ENCODE measurements around the gene CDR2L. TPM values are rescaled to one million over a fixed set of nuclear protein-coding genes. Genes with fewer than 3 reads are reported as not detected.
"Not testable (repeated sequence)": the region's sequence is repeated elsewhere in the genome, so short reads cannot be mapped to it uniquely, and the experiment has no call there.

The CDR2L gene
- total and polyA plus RNA-seq, 4 donors = 8.5 to 19.0 (median 11.2) TPM

GRCh38 chr17:74964988-74965622 lies 22.3 kb upstream of the CDR2L start:
- no peak for ATAC-seq (ENCODE audit: insufficient read depth, low FRiP score)
- H3K27ac ChIP-seq (ENCODE audit: low read depth in 1 of 2, low read length in 1 of 2) = no peak overlapping the region
- H3K27me3 ChIP-seq (ENCODE audit: control insufficient read depth in 3 of 3, insufficient read depth in 3 of 3, low read length in 2 of 3) = no peaks in the 10 kb centered on the region

GRCh38 chr17:74968361-74968780 lies 19.1 kb upstream of the CDR2L start:
- no peak for ATAC-seq (ENCODE audit: insufficient read depth, low FRiP score)
- WGBS, 2 donors = 67 to 71% methylated on average over 5 of the region's 5 CpGs
- H3K27ac ChIP-seq (ENCODE audit: low read depth in 1 of 2, low read length in 1 of 2) = peak overlapping the region in 1 of 2 donors; percentile 8

More at GRCh38 chr17:74964988-74965622, 22.3 kb upstream of the CDR2L start:
- H3K36me3 ChIP-seq (ENCODE audit: control insufficient read depth in 4 of 4, insufficient read depth in 4 of 4, low read length in 4 of 4) = peaks cover 0 to 6% (median 0%) of the 10 kb centered on the region in 4 donors
- no peak for DNase-seq
- H3K4me1 ChIP-seq (ENCODE audit: control insufficient read depth in 5 of 5, insufficient read depth in 5 of 5, low read length in 5 of 5) = peaks cover 0 to 9% (median 0%) of the 10 kb centered on the region in 5 donors
- WGBS, 2 donors = 81 to 87% methylated on average over 14 of the region's 14 CpGs
- no peak for TF ChIP-seq CTCF (IDR thresholded peaks at IDR 0.05; ENCODE audit: control extremely low read depth, extremely low read depth)
- no peak overlapping the region for H3K4me3 ChIP-seq
- no peak overlapping the region for H3K9ac ChIP-seq (ENCODE audit: insufficient read depth in 1 of 2, low read length in 2 of 2)
- no peaks in the 10 kb centered on the region for H3K9me3 ChIP-seq (ENCODE audit: control insufficient read depth in 4 of 4, insufficient read depth in 3 of 4, low read length in 3 of 4)

GRCh38 chr17:74969501-74969900 lies 17.9 kb upstream of the CDR2L start:
- peaks cover 0 to 15% (median 11%) of the 10 kb centered on the region in 3 donors for H3K27me3 ChIP-seq (ENCODE audit: control insufficient read depth in 3 of 3, insufficient read depth in 3 of 3, low read length in 2 of 3)
- H3K27ac ChIP-seq (ENCODE audit: low read depth in 1 of 2, low read length in 1 of 2); H3K9ac ChIP-seq (ENCODE audit: insufficient read depth in 1 of 2, low read length in 2 of 2); DNase-seq; ATAC-seq (ENCODE audit: insufficient read depth, low FRiP score); H3K36me3 ChIP-seq (ENCODE audit: control insufficient read depth in 4 of 4, insufficient read depth in 4 of 4, low read length in 4 of 4); H3K9me3 ChIP-seq (ENCODE audit: control insufficient read depth in 4 of 4, insufficient read depth in 3 of 4, low read length in 3 of 4); H3K4me3 ChIP-seq: not testable (repeated sequence)
- peaks cover 0 to 14% (median 0%) of the 10 kb centered on the region in 5 donors for H3K4me1 ChIP-seq (ENCODE audit: control insufficient read depth in 5 of 5, insufficient read depth in 5 of 5, low read length in 5 of 5)
- WGBS, 2 donors = 90 to 94% methylated on average over 5 of the region's 5 CpGs

More at GRCh38 chr17:74968361-74968780, 19.1 kb upstream of the CDR2L start:
- peak; percentile 54 to 76 (median 54) for DNase-seq
- peaks cover 0 to under 1% (median 0%) of the 10 kb centered on the region in 4 donors for H3K36me3 ChIP-seq (ENCODE audit: control insufficient read depth in 4 of 4, insufficient read depth in 4 of 4, low read length in 4 of 4)
- TF ChIP-seq CTCF (IDR thresholded peaks at IDR 0.05; ENCODE audit: control extremely low read depth, extremely low read depth) = no peak
- no peak overlapping the region for H3K9ac ChIP-seq (ENCODE audit: insufficient read depth in 1 of 2, low read length in 2 of 2)
- peaks cover 0 to 11% (median 7%) of the 10 kb centered on the region in 3 donors for H3K27me3 ChIP-seq (ENCODE audit: control insufficient read depth in 3 of 3, insufficient read depth in 3 of 3, low read length in 2 of 3)
- peaks cover 0 to 14% (median 0%) of the 10 kb centered on the region in 5 donors for H3K4me1 ChIP-seq (ENCODE audit: control insufficient read depth in 5 of 5, insufficient read depth in 5 of 5, low read length in 5 of 5)
- H3K9me3 ChIP-seq (ENCODE audit: control insufficient read depth in 4 of 4, insufficient read depth in 3 of 4, low read length in 3 of 4) = no peaks in the 10 kb centered on the region
- no peak overlapping the region for H3K4me3 ChIP-seq

- H3K27me3 ChIP-seq (ENCODE audit: control insufficient read depth in 3 of 3, insufficient read depth in 3 of 3, low read length in 2 of 3) = peaks cover 0 to 15% (median 14%) of the 10 kb centered on the region in 3 donors
- no peak for ATAC-seq (ENCODE audit: insufficient read depth, low FRiP score)
- TF ChIP-seq CTCF (IDR thresholded peaks at IDR 0.05; ENCODE audit: control extremely low read depth, extremely low read depth) = no peak
These were observed 17.0 kb upstream of the CDR2L start for GRCh38 chr17:74970395-74970794.

More at GRCh38 chr17:74970395-74970794, 17.0 kb upstream of the CDR2L start:
- H3K27ac ChIP-seq (ENCODE audit: low read depth in 1 of 2, low read length in 1 of 2) = peak overlapping the region in 1 of 2 donors; percentile 1
- no peaks in the 10 kb centered on the region for H3K9me3 ChIP-seq (ENCODE audit: control insufficient read depth in 4 of 4, insufficient read depth in 3 of 4, low read length in 3 of 4)
- DNase-seq = peak in 1 of 3 donors; percentile 44
- H3K9ac ChIP-seq (ENCODE audit: insufficient read depth in 1 of 2, low read length in 2 of 2) = no peak overlapping the region
- H3K4me1 ChIP-seq (ENCODE audit: control insufficient read depth in 5 of 5, insufficient read depth in 5 of 5, low read length in 5 of 5) = peaks cover 0 to 14% (median 0%) of the 10 kb centered on the region in 5 donors
- WGBS, 2 donors = 75 to 81% methylated on average over 3 of the region's 3 CpGs
- H3K4me3 ChIP-seq = no peak overlapping the region
- H3K36me3 ChIP-seq (ENCODE audit: control insufficient read depth in 4 of 4, insufficient read depth in 4 of 4, low read length in 4 of 4) = no peaks in the 10 kb centered on the region

Data from lung (tissue), 12 donors.